Endothelial cell of umbilical vein (primary cell): Measurements from ENCODE around the gene GMPPA.

Source experiments
- EZH2 ChIP-seq: IDR thresholded peaks from 2 replicates; pipeline ENCODE4 v1.6.1; 2012; ENCODE audit warnings: borderline replicate concordance, low read depth, mild to moderate bottlenecking, moderate library complexity, low read length, inconsistent platforms; ENCODE audit not compliant: severe bottlenecking
- FOS ChIP-seq: IDR thresholded peaks from 2 replicates; pipeline ENCODE4 v1.6.1; 2011; ENCODE audit warnings: mild to moderate bottlenecking, low read length, moderate library complexity, borderline replicate concordance; ENCODE audit not compliant: insufficient read depth
- MAX ChIP-seq: IDR thresholded peaks from 2 replicates; pipeline ENCODE4 v1.6.1; 2011; ENCODE audit not compliant: insufficient read depth, insufficient read length
- POLR2A ChIP-seq: IDR thresholded peaks from 2 replicates; pipeline ENCODE4 v1.6.1; 2012; ENCODE audit warnings: low read depth, mild to moderate bottlenecking, control low read depth, low read length
- POLR2AphosphoS5 ChIP-seq: IDR thresholded peaks from 2 replicates; pipeline ENCODE4 v1.6.1; 2012; ENCODE audit warnings: low read depth, mild to moderate bottlenecking, control low read depth, low read length, moderate library complexity; ENCODE audit not compliant: insufficient read depth
- TF ChIP-seq, protein P1 (sequence below), 2 donors: IDR thresholded peaks; 1 replicate in 1 of 2; 2 replicates in 1 of 2; pipeline ENCODE4 v1.5.1; 2011; ENCODE audit warnings: low read length in 2 of 2, mild to moderate bottlenecking in 2 of 2, moderate library complexity in 2 of 2, control low read depth in 1 of 2, inconsistent platforms in 1 of 2, low read depth in 1 of 2; ENCODE audit not compliant: insufficient read depth in 1 of 2; ENCODE audit errors: extremely low read depth in 1 of 2

DNA sequence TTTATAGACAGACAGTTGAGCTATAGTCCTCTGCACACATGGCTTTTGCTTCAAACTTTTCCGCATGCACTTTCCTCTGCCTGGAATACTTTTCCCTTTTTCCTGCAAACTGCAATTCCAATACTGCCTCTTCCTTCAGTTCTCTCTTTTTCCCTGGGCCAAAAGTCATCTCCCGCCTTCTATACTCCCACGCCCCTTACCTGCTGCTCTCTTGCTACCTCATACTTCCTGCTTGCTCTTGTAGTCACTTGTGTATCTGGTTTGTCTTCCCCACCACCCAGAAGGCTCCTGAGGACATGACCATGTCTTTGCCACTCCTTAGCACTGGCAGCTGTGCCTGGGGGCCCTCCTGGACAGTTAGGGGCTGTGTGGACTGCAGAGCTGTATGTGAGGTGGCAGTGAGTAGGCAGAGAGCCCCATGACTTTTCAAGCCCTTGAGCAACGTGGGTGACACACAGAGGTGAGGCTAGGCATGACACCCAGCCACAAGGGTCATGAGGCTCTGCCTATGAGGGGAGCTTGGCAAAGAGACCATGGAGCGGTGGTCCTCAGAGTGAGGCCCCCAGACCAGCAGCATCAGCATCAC, 40.8 kb upstream of the GMPPA start:
- TF ChIP-seq POLR2A, result no peak
- TF ChIP-seq, protein P1, sequence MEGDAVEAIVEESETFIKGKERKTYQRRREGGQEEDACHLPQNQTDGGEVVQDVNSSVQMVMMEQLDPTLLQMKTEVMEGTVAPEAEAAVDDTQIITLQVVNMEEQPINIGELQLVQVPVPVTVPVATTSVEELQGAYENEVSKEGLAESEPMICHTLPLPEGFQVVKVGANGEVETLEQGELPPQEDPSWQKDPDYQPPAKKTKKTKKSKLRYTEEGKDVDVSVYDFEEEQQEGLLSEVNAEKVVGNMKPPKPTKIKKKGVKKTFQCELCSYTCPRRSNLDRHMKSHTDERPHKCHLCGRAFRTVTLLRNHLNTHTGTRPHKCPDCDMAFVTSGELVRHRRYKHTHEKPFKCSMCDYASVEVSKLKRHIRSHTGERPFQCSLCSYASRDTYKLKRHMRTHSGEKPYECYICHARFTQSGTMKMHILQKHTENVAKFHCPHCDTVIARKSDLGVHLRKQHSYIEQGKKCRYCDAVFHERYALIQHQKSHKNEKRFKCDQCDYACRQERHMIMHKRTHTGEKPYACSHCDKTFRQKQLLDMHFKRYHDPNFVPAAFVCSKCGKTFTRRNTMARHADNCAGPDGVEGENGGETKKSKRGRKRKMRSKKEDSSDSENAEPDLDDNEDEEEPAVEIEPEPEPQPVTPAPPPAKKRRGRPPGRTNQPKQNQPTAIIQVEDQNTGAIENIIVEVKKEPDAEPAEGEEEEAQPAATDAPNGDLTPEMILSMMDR (IDR thresholded peaks at IDR 0.05; ENCODE audit: extremely low read depth in 1 of 2, insufficient read depth in 1 of 2, low read depth in 1 of 2, low read length in 2 of 2), result no peak
- no peak for TF ChIP-seq EZH2
- no peak for TF ChIP-seq POLR2AphosphoS5
- no peak for TF ChIP-seq MAX
- TF ChIP-seq FOS, result no peak
